ENCODE data around the gene ARID3A.

ARID3A gene

DNA sequence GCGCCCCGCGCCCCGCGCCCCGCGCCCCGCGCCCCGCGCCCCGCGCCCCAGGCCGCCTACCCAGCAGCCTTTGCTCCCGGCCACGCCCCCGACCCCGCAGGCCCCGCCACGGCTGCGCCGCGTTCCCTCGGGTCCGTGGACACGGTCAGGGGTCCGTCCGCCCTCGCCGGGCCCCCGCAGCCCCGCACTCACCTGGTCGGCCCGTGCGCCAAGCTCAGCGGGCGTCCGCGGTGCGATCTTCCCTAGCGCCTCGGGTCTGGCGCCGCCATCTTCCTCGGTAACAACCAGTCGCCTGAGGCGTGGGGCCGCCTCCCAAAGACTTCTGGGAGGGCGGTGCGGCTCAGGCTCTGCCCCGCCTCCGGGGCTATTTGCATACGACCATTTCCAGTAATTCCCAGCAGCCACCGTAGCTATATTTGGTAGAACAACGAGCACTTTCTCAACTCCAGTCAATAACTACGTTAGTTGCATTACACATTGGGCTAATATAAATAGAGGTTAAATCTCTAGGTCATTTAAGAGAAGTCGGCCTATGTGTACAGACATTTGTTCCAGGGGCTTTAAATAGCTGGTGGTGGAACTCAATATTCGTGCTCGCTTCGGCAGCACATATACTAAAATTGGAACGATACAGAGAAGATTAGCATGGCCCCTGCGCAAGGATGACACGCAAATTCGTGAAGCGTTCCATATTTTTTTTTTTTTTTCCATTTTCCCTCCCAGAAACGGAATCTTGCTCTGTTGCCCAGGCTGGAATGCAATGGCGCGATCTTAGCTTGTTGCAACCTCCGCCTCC is 32.7 kb upstream of the ARID3A start, which contains the start of the genes MED16 and RNU6-9:
Gene MED16, minus strand, starts transcription at position 294 of the 796 bp plus-strand sequence. CDS start 2,056 bp downstream, outside the sequence.
Gene RNU6-9, plus strand, starts transcription at position 591 of the 796 bp plus-strand sequence.
- DNase-seq (ENCODE audit: low read depth) = peak; percentile 85
- in situ Hi-C loops (cut with HindIII; ENCODE audit: low sequenced_read_pairs) = no loop called here
- no peak for TF ChIP-seq CTCF (IDR thresholded peaks at IDR 0.05; ENCODE audit: low read depth, low read length, missing control alignments)
- H3K4me3 ChIP-seq (ENCODE audit: low read depth, low read length) = peak within 1 kb of the TSS; percentile 80

DNA sequence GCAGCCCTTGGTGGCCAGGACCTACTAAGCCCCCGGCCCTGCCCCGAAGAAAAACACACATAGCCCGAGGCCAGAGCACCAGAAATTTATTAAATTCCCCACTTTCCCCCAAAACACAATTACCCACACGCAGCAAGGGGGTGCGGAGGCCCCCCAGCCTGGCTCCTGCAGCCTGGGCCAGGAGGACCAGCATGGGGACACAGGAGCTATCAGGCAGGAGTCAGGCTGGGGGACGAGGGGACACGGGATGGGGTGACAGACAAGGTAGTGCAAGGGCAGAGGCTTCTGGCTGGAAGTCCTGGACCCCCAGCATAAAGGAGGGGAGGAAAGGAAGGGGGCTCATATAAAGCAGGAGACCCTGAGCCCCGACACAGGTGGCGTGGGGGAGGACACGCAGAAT is 29.4 kb upstream of the ARID3A start:
- TF ChIP-seq CTCF (IDR thresholded peaks at IDR 0.05; ENCODE audit: low read depth, low read length, missing control alignments) = no peak
- DNase-seq (ENCODE audit: low read depth) = no peak
- in situ Hi-C loops (cut with HindIII; ENCODE audit: low sequenced_read_pairs) = no loop called here
- H3K4me3 ChIP-seq (ENCODE audit: low read depth, low read length) = no peak overlapping the region

DNA sequence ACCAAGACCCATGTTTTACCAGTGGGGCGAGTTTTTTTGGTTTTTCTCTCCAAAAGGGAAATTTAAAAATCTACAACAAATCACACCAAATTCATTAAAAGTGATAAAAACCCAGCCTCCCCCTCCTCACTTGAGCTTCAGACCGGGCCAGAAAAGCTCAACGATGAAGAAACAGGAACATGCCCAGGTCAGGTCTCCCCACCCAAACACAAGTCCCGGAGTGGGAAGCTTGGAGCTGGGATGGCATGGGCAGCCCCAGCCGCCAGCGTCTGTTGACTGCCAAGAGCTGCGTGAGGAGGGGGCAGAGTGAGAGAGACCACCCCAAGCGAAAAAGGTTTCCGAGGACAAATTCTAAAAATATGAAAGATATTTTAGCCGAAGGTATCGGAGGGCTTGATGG is 28.8 kb upstream of the ARID3A start:
- no peak for TF ChIP-seq CTCF (IDR thresholded peaks at IDR 0.05; ENCODE audit: low read depth, low read length, missing control alignments)
- in situ Hi-C loops (cut with HindIII; ENCODE audit: low sequenced_read_pairs) = no loop called here
- no peak overlapping the region for H3K4me3 ChIP-seq (ENCODE audit: low read depth, low read length)
- no peak for DNase-seq (ENCODE audit: low read depth)

GRCh38 chr19:897442-898039 is 28.3 kb upstream of the ARID3A start:
- H3K4me3 ChIP-seq (ENCODE audit: low read depth, low read length) = no peak overlapping the region

DNA sequence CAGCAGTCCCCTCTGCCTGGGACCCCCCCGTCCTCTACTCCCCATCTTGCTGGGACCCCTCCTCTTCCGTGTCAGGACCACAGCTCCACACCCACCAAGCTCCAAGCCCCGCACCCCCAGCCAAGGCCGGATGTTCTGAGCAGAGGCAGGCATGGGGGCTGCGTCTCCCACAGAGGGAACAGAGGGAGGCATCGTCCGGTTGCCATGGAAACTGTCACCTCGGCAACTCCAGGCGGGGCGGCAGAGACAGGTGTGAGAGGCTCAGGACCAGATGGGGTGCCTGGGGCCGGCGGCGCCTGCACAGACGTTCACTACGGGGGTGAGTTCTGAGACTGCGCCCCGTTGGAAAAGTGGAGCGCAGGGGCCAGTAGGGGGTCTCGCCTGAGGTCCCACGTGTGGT is 27.2 kb upstream of the ARID3A start:
- no peak for TF ChIP-seq CTCF (IDR thresholded peaks at IDR 0.05; ENCODE audit: low read depth, low read length, missing control alignments)
- no peak for DNase-seq (ENCODE audit: low read depth)
- H3K4me3 ChIP-seq (ENCODE audit: low read depth, low read length) = no peak overlapping the region
- in situ Hi-C loops (cut with HindIII; ENCODE audit: low sequenced_read_pairs) = no loop called here

More at GRCh38 chr19:897442-898039, 28.3 kb upstream of the ARID3A start:
- no peak for TF ChIP-seq CTCF (IDR thresholded peaks at IDR 0.05; ENCODE audit: low read depth, low read length, missing control alignments)
- DNase-seq (ENCODE audit: low read depth) = no peak
- in situ Hi-C loops (cut with HindIII; ENCODE audit: low sequenced_read_pairs) = no loop called here

DNA sequence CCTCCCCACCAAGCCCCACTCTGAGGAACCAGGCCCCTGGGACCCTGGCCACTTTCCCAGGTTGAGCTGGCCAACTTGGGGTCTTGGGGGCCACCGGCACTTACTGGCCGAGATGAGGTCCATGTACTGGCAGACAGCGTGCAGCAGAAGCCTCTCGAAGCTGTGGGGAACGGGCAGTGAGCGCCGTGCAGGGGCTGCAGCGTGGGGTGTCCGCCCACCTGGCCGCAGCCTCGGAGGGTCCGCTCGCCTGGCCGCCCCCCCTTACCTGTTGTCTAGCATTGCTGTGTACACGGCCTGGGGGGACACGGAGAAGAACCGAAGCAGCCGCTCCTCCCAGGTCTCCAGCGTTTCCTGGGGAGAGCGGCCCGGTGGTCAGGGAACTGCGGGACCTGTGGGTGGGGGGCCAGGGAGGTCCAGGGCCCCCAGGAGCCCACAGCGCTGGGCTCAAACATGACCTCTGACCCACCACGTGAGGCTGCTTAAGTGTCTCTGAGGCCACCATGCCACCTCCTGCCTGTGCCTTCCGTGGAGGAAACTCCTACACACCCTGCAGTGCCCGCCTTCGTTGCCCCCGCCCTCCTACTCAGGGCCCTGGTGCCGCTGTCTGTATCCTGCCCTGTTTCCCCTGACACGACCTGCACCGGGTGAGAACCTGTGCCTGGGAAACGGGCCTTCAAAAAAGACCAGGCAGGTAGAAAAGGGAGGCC is 26.3 kb upstream of the ARID3A start:
- no peak overlapping the region for H3K4me3 ChIP-seq (ENCODE audit: low read depth, low read length)
- no peak for DNase-seq (ENCODE audit: low read depth)
- no peak for TF ChIP-seq CTCF (IDR thresholded peaks at IDR 0.05; ENCODE audit: low read depth, low read length, missing control alignments)
- in situ Hi-C loops (cut with HindIII; ENCODE audit: low sequenced_read_pairs) = no loop called here

Measured in astrocyte of the cerebellum (primary cell).